ENCODE results near the gene TECTA. TPM values are rescaled to one million over a fixed set of nuclear protein-coding genes. Genes with fewer than 3 reads are reported as not detected.
"Not testable (repeated sequence)": the region's sequence is repeated elsewhere in the genome, so short reads cannot be mapped to it uniquely, and the experiment has no call there.

The TECTA gene
- total and polyA plus RNA-seq, 9 donors: 0.53 to 1.3 (median 0.97) TPM

- intact Hi-C loops (cut with DNase I): no loop called here
- 83 to 90% (median 85%) methylated on average over 3 of the region's 3 CpGs for WGBS, 3 donors
- H3K4me3 ChIP-seq: no peak overlapping the region
- H3K36me3 ChIP-seq: no peaks in the 10 kb centered on the region
- H3K9me3 ChIP-seq: no peaks in the 10 kb centered on the region
- H3K27ac ChIP-seq: no peak overlapping the region
- no peak for DNase-seq
- H3K4me1 ChIP-seq (ENCODE audit: insufficient read depth): no peaks in the 10 kb centered on the region
- TF ChIP-seq EP300 (IDR thresholded peaks at IDR 0.05): no peak
- H3K27me3 ChIP-seq: no peaks in the 10 kb centered on the region
These were observed 58.7 kb downstream of the TECTA start for GRCh38 chr11:121159741-121160140.

- Histone ChIP-seq H3K4me3 (no peak overlapping the region), H3K27me3 (no peaks in the 10 kb centered on the region), H3K9me3 (no peaks in the 10 kb centered on the region), H3K27ac (no peak overlapping the region), H3K4me1 (ENCODE audit: insufficient read depth) (no peaks in the 10 kb centered on the region), H3K36me3 (no peaks in the 10 kb centered on the region)
- no peak for TF ChIP-seq EP300 (IDR thresholded peaks at IDR 0.05)
- TF ChIP-seq CTCF (IDR thresholded peaks at IDR 0.05): no peak
- TF ChIP-seq POLR2A (IDR thresholded peaks at IDR 0.05): no peak
- WGBS, 3 donors: 71 to 84% (median 78%) methylated on average over 5 of the region's 5 CpGs
- DNase-seq: no peak
- intact Hi-C loops (cut with DNase I): no loop called here
These were observed 60.4 kb downstream of the TECTA start for GRCh38 chr11:121161349-121161917.

GRCh38 chr11:121163658-121164308, 62.7 kb downstream of the TECTA start:
- no peak for TF ChIP-seq EP300 (IDR thresholded peaks at IDR 0.05)
- no peak for TF ChIP-seq CTCF (IDR thresholded peaks at IDR 0.05)
- no peak for TF ChIP-seq POLR2A (IDR thresholded peaks at IDR 0.05)
- no peak for DNase-seq
- intact Hi-C loops (cut with DNase I): no loop called here
- Histone ChIP-seq H3K27ac (no peak overlapping the region), H3K9me3 (no peaks in the 10 kb centered on the region), H3K36me3 (no peaks in the 10 kb centered on the region), H3K4me3 (no peak overlapping the region), H3K4me1 (ENCODE audit: insufficient read depth) (no peaks in the 10 kb centered on the region), H3K27me3 (no peaks in the 10 kb centered on the region)
- 74 to 84% (median 82%) methylated on average over 6 of the region's 6 CpGs for WGBS, 3 donors

- 82 to 90% (median 88%) methylated on average over 10 of the region's 10 CpGs for WGBS, 3 donors
- H3K27ac ChIP-seq; H3K4me3 ChIP-seq; intact Hi-C loops (cut with DNase I); H3K36me3 ChIP-seq; H3K27me3 ChIP-seq; H3K4me1 ChIP-seq (ENCODE audit: insufficient read depth); DNase-seq; H3K9me3 ChIP-seq: not testable (repeated sequence)
These were observed 76.6 kb downstream of the TECTA start for GRCh38 chr11:121177629-121178028.

GRCh38 chr11:121179306-121179705, 78.3 kb downstream of the TECTA start:
- Histone ChIP-seq H3K4me3 (no peak overlapping the region), H3K4me1 (ENCODE audit: insufficient read depth) (no peaks in the 10 kb centered on the region), H3K9me3 (no peaks in the 10 kb centered on the region), H3K27me3 (no peaks in the 10 kb centered on the region), H3K27ac (no peak overlapping the region), H3K36me3 (no peaks in the 10 kb centered on the region)
- WGBS, 3 donors: 68 to 69% (median 68%) methylated on average over 1 of the region's 1 CpG
- intact Hi-C loops (cut with DNase I): no loop called here
- TF ChIP-seq CTCF (IDR thresholded peaks at IDR 0.05) (no peak), POLR2A (IDR thresholded peaks at IDR 0.05) (no peak), EP300 (IDR thresholded peaks at IDR 0.05) (no peak)
- no peak for DNase-seq
